SK-N-SH (cell line): ENCODE results near the gene ITSN2.

ENCODE experiments used
- CTCF ChIP-seq: fragments of 200-600 bp; sonication (generic); IDR thresholded peaks from 2 replicates; pipeline ENCODE4 v1.6.1; 2017; ENCODE audit warnings: antibody characterized with exemption, mild to moderate bottlenecking, moderate library complexity
- NFIC ChIP-seq: IDR thresholded peaks from 2 replicates; pipeline ENCODE4 v1.4.0; 2012; ENCODE audit warnings: borderline replicate concordance
- POLR2AphosphoS5 ChIP-seq: IDR thresholded peaks from 2 replicates; pipeline ENCODE4 v1.6.1; 2012; ENCODE audit warnings: low read depth, low read length
- RAD21 ChIP-seq: IDR thresholded peaks from 2 replicates; pipeline ENCODE4 v1.6.1; 2012; ENCODE audit warnings: mild to moderate bottlenecking, low read length
- REST ChIP-seq: IDR thresholded peaks from 2 replicates; pipeline ENCODE4 v1.6.1; 2012; ENCODE audit warnings: mild to moderate bottlenecking, low read depth, low read length, moderate library complexity
- TCF12 ChIP-seq: IDR thresholded peaks from 2 replicates; pipeline ENCODE4 v1.4.0; 2012

DNA sequence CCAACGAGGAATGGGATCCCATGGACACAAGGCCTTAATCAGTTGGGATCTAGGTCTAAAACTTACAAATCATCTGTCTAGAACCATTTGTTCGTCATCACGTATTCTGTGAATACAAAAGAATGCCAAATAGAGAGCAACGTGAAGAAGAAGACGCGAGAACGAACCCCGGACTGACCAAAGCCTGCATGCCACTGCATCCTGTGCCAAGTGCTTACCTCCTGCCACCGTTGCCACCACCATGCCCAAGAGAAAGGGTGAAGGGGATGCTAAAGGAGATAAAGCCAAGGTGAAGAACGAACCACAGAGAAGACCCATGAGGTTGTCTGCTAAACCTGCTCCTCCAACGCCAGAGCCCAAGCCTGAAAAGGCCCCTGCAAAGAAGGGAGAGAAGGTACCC lies 30.2 kb downstream of the ITSN2 start:
- TF ChIP-seq REST (no peak), RAD21 (no peak), CTCF (no peak), NFIC (no peak), POLR2AphosphoS5 (no peak), TCF12 (no peak)
